ENCODE measurements around the gene GPC4. TPM values are rescaled to one million over a fixed set of nuclear protein-coding genes. Genes with fewer than 3 reads are reported as not detected.

Gene GPC4
- total RNA-seq, 1 experiment from 2014 or later, result 7.6 TPM

DNA sequence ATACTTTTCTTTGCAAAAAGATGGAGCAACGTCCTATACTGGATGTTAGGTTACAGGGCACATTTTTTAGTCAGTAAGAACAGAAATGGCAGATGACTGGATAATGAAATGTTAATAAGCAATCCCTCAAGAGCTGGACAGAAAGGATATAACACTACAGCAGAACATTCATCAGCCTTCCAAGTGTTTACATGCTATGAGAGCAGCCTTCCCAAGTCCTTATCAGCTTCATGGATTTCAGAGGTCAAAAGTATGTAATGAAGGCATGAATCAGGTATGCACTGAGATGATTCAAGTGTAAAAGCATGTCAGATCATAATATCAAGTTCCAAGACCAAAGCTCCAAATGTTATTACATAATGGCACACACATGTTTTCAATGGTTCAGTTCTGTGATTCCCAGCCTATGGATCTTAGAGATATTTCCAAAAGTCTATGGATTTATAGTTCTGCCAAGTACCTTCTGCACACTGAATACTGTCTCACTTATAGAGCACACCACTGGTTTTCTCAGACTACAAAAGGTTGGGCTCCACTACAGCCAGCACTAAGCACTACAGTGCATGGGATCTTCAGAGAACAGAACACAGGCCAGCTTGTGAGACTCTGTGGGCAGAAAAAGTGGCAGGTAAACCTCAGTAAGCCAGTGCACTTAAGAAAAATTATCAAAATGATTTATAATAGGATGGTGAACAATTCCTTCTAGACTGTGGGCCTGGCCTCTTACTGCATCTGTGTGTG is 49.2 kb downstream of the GPC4 start:
- Histone ChIP-seq H3K4me3 (no peak overlapping the region), H3K9me3 (replicated peaks) (no peaks in the 10 kb centered on the region), H3K27ac (no peak overlapping the region), H3K27me3 (no peaks in the 10 kb centered on the region), H3K36me3 (no peaks in the 10 kb centered on the region), H3K4me1 (no peaks in the 10 kb centered on the region; the same call in 1 of the 2 replicates)
- no peak for DNase-seq

- Histone ChIP-seq H3K27ac (no peak overlapping the region), H3K4me1 (no peaks in the 10 kb centered on the region), H3K4me3 (no peak overlapping the region), H3K9me3 (replicated peaks) (no peaks in the 10 kb centered on the region), H3K36me3 (no peaks in the 10 kb centered on the region), H3K27me3 (no peaks in the 10 kb centered on the region)
- no peak for DNase-seq
Measured at GRCh38 chrX:133364865-133365264, 50.4 kb downstream of the GPC4 start.

GRCh38 chrX:133364196-133364595 is 51.1 kb downstream of the GPC4 start:
- H3K4me1 ChIP-seq, result no peaks in the 10 kb centered on the region
- H3K36me3 ChIP-seq, result no peaks in the 10 kb centered on the region
- H3K27ac ChIP-seq, result no peak overlapping the region
- H3K27me3 ChIP-seq, result no peaks in the 10 kb centered on the region
- no peaks in the 10 kb centered on the region for H3K9me3 ChIP-seq (replicated peaks)
- H3K4me3 ChIP-seq, result no peak overlapping the region
- no peak for DNase-seq

- no peak for DNase-seq
- Histone ChIP-seq H3K36me3 (no peaks in the 10 kb centered on the region), H3K4me1 (no peaks in the 10 kb centered on the region), H3K27me3 (no peaks in the 10 kb centered on the region), H3K9me3 (replicated peaks) (no peaks in the 10 kb centered on the region), H3K27ac (no peak overlapping the region), H3K4me3 (no peak overlapping the region)
Measured at GRCh38 chrX:133362538-133362937, 52.8 kb downstream of the GPC4 start.

DNA sequence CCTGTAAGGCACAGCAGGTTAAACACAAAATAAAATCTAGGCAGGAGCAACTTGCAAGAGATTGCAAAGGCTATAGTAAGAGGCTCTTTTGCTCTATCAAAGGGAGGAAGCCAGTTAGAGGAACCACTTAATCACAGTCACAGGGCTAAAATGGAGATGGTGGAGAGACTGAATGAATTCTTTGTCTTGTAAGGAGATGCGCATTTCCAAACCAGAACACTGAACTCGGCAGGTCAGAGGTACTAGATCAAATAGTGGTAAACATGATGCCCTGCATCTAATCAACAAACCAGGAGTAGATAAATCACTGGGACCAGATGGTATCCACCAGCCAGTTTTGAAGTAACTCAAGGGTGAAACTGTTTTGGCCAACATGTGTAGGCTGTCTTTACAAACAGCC is 55.8 kb downstream of the GPC4 start:
- H3K4me3 ChIP-seq, result no peak overlapping the region
- H3K4me1 ChIP-seq, result no peaks in the 10 kb centered on the region
- H3K36me3 ChIP-seq, result no peaks in the 10 kb centered on the region
- no peaks in the 10 kb centered on the region for H3K27me3 ChIP-seq
- no peak for DNase-seq
- H3K9me3 ChIP-seq (replicated peaks), result no peaks in the 10 kb centered on the region
- no peak overlapping the region for H3K27ac ChIP-seq

DNA sequence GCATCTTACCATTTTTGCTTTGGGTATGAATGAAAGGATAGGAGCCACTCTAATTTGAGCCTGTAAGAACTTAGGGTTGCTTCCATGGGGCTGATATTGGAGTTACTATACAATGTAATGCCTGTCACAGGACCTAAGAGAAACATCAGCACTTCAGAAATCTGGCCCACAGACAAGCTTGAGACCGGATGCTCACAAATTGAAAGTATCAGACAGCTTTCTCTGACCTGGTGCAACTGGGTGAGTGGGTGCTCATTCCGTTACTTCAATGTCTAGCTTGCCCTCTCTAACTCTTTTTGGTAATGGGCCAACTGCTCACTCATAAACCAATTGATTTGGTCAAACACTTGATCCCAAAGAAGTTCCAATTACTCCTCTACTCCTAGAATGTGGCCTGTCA is 62.1 kb downstream of the GPC4 start:
- H3K4me3 ChIP-seq, result no peak overlapping the region
- no peaks in the 10 kb centered on the region for H3K27me3 ChIP-seq
- H3K9me3 ChIP-seq (replicated peaks), result no peaks in the 10 kb centered on the region
- no peaks in the 10 kb centered on the region for H3K36me3 ChIP-seq
- no peak overlapping the region for H3K27ac ChIP-seq
- no peak for DNase-seq
- H3K4me1 ChIP-seq, result no peaks in the 10 kb centered on the region

DNA sequence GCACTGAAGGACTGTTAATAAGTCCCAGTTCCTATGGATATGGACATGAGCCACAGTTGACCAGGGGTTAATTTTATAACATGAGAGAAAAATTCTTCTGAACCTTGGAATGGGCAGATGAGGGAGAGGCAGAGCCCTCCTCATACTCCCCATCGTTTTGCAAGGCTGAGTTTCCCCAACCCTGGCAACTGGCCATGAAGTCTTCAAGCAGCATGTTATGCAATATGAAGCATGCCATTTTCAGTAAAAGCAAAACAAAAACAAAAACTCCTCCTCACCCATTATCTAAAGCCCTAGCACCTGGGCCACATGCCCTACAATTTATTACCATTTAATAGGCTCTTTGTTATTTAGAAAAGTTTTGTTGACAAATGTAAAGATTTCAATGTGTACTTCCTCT is 64.5 kb downstream of the GPC4 start:
- H3K4me3 ChIP-seq, result no peak overlapping the region
- no peaks in the 10 kb centered on the region for H3K4me1 ChIP-seq
- no peak for DNase-seq
- no peak overlapping the region for H3K27ac ChIP-seq
- H3K27me3 ChIP-seq, result no peaks in the 10 kb centered on the region
- no peaks in the 10 kb centered on the region for H3K9me3 ChIP-seq (replicated peaks)
- H3K36me3 ChIP-seq, result no peaks in the 10 kb centered on the region

DNA sequence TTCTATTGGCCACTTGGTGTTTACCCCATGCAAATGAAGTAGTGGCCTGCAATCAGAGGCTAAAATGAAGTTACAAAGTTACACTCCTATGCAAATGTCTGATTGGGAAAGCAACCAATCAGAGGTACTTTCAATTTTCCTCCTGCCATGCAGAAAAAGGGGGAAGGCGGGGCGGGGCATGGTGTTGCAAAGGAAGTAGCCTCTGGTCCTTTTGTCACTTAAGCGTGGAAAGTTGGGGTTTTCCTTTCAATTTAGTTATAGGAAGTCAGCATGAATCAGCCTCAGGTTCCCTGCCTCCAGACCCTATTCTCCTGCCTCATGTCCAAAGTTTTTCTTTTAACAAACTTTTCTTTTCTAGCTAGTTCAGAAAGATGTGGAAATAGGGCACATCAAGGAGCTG is 69.3 kb downstream of the GPC4 start:
- H3K36me3 ChIP-seq, result no peaks in the 10 kb centered on the region
- H3K4me3 ChIP-seq, result no peak overlapping the region
- H3K27ac ChIP-seq, result no peak overlapping the region
- H3K9me3 ChIP-seq (replicated peaks), result no peaks in the 10 kb centered on the region
- H3K4me1 ChIP-seq, result no peaks in the 10 kb centered on the region
- DNase-seq, result no peak
- no peaks in the 10 kb centered on the region for H3K27me3 ChIP-seq

DNA sequence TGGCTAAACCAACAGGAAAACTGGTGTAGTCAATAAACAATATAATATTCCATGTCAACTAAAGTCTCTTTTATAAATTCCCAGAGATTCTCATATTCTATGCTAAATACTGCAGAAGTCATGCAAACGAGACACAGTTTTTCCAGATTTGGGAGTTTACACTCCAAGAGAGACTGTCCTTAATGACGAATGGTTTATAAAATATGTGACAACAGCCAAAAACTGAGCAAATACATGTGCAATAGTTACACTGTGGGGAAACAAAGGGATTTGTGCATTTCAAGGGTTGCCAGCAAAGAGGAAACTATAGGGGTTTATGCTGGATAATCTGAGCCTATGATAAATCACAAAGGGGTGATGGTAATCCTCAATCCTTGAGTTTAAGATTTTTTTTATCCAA is 75.7 kb downstream of the GPC4 start:
- no peaks in the 10 kb centered on the region for H3K9me3 ChIP-seq (replicated peaks)
- H3K27ac ChIP-seq, result no peak overlapping the region
- H3K4me3 ChIP-seq, result no peak overlapping the region
- no peaks in the 10 kb centered on the region for H3K36me3 ChIP-seq
- DNase-seq, result no peak
- no peaks in the 10 kb centered on the region; the same call in 1 of the 2 replicates for H3K4me1 ChIP-seq
- H3K27me3 ChIP-seq, result no peaks in the 10 kb centered on the region

GRCh38 chrX:133337250-133337649 is 78.0 kb downstream of the GPC4 start:
- no peaks in the 10 kb centered on the region for H3K36me3 ChIP-seq
- no peaks in the 10 kb centered on the region for H3K27me3 ChIP-seq
- no peak overlapping the region for H3K27ac ChIP-seq
- no peaks in the 10 kb centered on the region; the same call in 1 of the 2 replicates for H3K4me1 ChIP-seq
- no peak overlapping the region for H3K4me3 ChIP-seq
- H3K9me3 ChIP-seq (replicated peaks), result no peaks in the 10 kb centered on the region
- no peak for DNase-seq

DNA sequence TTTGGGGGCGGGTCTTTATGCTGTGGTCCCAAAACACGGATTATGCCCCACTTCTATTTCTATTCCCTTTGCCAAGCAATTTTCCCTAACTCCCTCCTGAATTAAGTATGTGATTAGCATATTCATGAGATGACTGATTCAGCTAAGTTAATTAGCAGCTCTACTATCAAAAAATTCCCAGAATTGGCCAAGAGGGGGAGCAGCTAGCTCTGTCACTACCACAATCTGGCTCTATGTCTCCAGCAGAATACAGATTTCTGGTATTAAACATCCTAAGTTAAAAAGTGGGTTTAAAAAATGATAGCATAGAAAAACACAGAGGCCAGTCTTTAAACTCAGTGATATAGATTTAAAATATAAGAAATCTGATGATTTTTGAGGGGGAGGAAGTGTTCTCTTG is 80.3 kb downstream of the GPC4 start:
- Histone ChIP-seq H3K27me3 (no peaks in the 10 kb centered on the region), H3K27ac (no peak overlapping the region), H3K4me3 (no peak overlapping the region), H3K9me3 (replicated peaks) (no peaks in the 10 kb centered on the region), H3K4me1 (no peaks in the 10 kb centered on the region; the same call in 1 of the 2 replicates), H3K36me3 (no peaks in the 10 kb centered on the region)
- DNase-seq, result peak; percentile 3 to 50

GRCh38 chrX:133333154-133333750 is 82.0 kb downstream of the GPC4 start:
- peak; percentile 3 to 39 for DNase-seq
- H3K27me3 ChIP-seq, result no peaks in the 10 kb centered on the region
- no peaks in the 10 kb centered on the region for H3K9me3 ChIP-seq (replicated peaks)
- H3K4me3 ChIP-seq, result no peak overlapping the region
- no peaks in the 10 kb centered on the region for H3K36me3 ChIP-seq
- peak overlapping the region; percentile 30 for H3K27ac ChIP-seq
- no peaks in the 10 kb centered on the region; the same call in 1 of the 2 replicates for H3K4me1 ChIP-seq

DNA sequence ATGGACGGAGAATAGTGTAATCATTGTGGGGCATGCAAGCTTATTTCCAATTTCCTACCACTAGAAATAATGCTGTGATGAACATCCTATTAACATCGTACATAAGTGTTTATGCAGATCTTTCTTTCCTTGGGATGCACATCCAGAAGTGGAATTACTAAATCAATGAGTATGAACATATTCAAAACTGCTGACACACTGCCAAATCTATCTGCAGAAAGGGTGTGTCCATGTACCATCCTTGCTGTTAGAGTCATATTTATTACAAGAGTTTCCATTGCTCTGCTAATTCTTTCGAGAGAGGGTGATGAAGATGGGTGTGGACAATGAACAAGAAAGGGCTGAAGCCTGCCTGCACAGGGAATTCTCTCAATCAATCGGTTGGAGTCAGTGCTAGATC is 82.6 kb downstream of the GPC4 start:
- no peak for DNase-seq
- H3K27me3 ChIP-seq, result no peaks in the 10 kb centered on the region
- H3K4me3 ChIP-seq, result no peak overlapping the region
- no peaks in the 10 kb centered on the region for H3K9me3 ChIP-seq (replicated peaks)
- H3K36me3 ChIP-seq, result no peaks in the 10 kb centered on the region
- H3K27ac ChIP-seq, result peak overlapping the region; percentile 30; the same call in 1 of the 2 replicates
- H3K4me1 ChIP-seq, result no peaks in the 10 kb centered on the region; the same call in 1 of the 2 replicates

DNA sequence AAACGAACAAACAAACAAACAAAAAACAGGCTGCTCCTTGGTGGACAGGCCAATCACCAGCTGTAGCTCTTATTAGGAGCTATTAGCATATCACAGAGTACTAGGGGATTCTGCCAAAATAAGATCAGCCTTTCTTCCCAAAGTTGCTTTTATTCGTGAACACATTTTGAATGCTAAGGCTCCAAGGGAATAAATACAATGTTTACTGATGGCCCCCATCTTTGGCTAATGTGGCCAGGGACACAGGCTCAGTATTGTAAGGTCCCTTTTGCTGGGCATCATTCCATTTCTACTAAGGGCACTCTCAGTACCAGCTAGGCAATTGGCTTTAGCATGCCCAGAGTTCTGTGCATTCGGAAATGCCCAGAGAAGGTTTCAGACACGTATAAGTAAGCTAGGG is 84.3 kb downstream of the GPC4 start:
- DNase-seq, result no peak
- H3K36me3 ChIP-seq, result no peaks in the 10 kb centered on the region

DNA sequence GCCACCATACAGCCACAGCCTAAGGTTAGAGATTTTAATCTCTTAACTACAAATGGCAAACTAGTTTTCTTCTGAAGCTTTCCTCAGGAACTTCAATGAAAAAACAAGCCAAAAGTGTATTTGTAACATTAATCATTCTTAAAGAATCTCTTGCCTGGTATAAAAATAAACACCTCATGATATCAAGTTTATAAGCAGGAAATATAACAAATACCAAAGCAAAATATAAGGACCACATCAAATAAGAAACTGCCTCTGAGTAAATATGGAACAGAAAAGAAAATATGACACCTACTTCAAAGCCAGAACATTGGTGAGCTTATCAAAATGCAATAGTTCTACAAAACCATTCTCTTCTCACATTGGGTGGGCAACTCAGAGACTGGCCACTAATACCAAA is 89.9 kb downstream of the GPC4 start:
- Histone ChIP-seq H3K4me1 (no peaks in the 10 kb centered on the region), H3K36me3 (no peaks in the 10 kb centered on the region), H3K9me3 (replicated peaks) (no peaks in the 10 kb centered on the region), H3K27ac (no peak overlapping the region), H3K27me3 (no peaks in the 10 kb centered on the region), H3K4me3 (no peak overlapping the region)
- no peak for DNase-seq

More for the DNA sequence above, 84.3 kb downstream of the GPC4 start:
- Histone ChIP-seq H3K4me3 (no peak overlapping the region), H3K27ac (no peak overlapping the region), H3K9me3 (replicated peaks) (no peaks in the 10 kb centered on the region), H3K4me1 (no peaks in the 10 kb centered on the region; the same call in 1 of the 2 replicates), H3K27me3 (no peaks in the 10 kb centered on the region)

DNA sequence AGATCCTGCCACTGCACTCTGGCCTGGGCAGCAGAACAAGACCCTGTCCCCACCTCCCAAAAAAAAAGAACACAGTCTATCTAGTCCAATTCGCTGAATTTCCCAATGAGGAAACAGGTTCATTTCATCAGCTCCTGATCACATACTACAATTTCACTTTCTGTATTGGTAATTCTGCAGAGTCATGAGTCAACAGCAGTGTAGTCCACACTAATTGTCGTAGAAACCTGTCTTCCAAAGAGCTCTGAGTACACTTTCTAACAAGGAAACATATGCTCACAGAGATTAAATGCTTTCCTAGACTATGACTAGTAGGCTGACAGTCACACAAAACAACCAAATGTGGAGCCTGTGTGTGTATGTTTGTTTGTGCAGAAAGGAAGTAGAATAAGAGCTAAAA is 91.9 kb downstream of the GPC4 start:
- Histone ChIP-seq H3K36me3 (no peaks in the 10 kb centered on the region), H3K27ac (no peak overlapping the region), H3K9me3 (replicated peaks) (no peaks in the 10 kb centered on the region), H3K27me3 (no peaks in the 10 kb centered on the region), H3K4me1 (no peaks in the 10 kb centered on the region), H3K4me3 (no peak overlapping the region)
- DNase-seq, result no peak
